ENCODE results near the gene C14orf132.
A peak's percentile ranks its signal among the peaks of the same experiment; 100 is the strongest.

Gene C14orf132

GRCh38 chr14:96083667-96084320, 44.6 kb downstream of the C14orf132 start:
- Histone ChIP-seq H3K4me3 (ENCODE audit: low read length) (no peak overlapping the region), H2AK5ac (ENCODE audit: low read length) (no peak overlapping the region), H2BK15ac (replicated peaks; ENCODE audit: low read depth) (no peak overlapping the region), H3K56ac (ENCODE audit: low read length) (no peak overlapping the region), H3K79me2 (ENCODE audit: control insufficient read depth, insufficient read depth, low read length) (no peaks in the 10 kb centered on the region), H3K27ac (ENCODE audit: low read depth, low read length) (no peak overlapping the region), H3K79me1 (ENCODE audit: low read length) (peaks cover 1% of the 10 kb centered on the region), H2BK120ac (ENCODE audit: low read depth, low read length) (no peak overlapping the region), H3K4me2 (ENCODE audit: low read length) (no peak overlapping the region), H3K36me3 (ENCODE audit: control insufficient read depth, insufficient read depth, low read length) (peaks cover 1% of the 10 kb centered on the region), H3K27me3 (ENCODE audit: insufficient read depth, low read length, poor library complexity) (no peaks in the 10 kb centered on the region), H3K4ac (ENCODE audit: low read depth, low read length) (no peak overlapping the region), H3K23ac (ENCODE audit: low read length) (no peak overlapping the region), H3K4me1 (ENCODE audit: control insufficient read depth, low read depth, low read length) (no peaks in the 10 kb centered on the region), H2BK5ac (ENCODE audit: low read length) (no peak overlapping the region), H3K18ac (ENCODE audit: low read length) (no peak overlapping the region), H4K5ac (ENCODE audit: low read length) (no peak overlapping the region), H3K9ac (ENCODE audit: low read length) (no peak overlapping the region), H4K8ac (ENCODE audit: low read depth, low read length) (no peak overlapping the region)
- WGBS (ENCODE audit: extremely low coverage, insufficient coverage, low lambda C conversion rate): no CpG with 5 or more reads among the region's 10 CpGs
- DNase-seq: no peak

DNA sequence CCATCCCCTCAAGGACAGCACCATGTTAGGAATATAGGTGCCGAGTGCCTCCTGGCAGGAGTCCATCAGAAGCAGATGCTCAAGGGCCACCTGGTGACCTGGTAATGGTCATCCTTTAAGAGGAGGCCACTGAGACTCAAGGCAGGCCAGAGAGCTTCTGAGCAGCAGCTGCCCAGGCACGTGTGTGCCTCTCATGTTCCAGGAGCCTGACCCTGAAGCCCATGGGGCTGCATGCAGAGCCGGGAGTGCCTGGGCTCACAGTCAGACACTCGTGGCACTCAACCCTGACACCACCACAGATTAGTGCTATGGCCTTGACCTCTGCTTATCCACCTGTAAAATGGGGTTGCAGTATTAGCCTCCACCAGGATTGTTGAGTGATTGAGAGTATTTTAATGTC, 45.6 kb downstream of the C14orf132 start:
- Histone ChIP-seq H3K9ac (ENCODE audit: low read length) (no peak overlapping the region), H3K4me1 (ENCODE audit: control insufficient read depth, low read depth, low read length) (no peaks in the 10 kb centered on the region), H3K56ac (ENCODE audit: low read length) (no peak overlapping the region), H3K27me3 (ENCODE audit: insufficient read depth, low read length, poor library complexity) (no peaks in the 10 kb centered on the region), H3K27ac (ENCODE audit: low read depth, low read length) (no peak overlapping the region), H3K79me1 (ENCODE audit: low read length) (peaks cover 1% of the 10 kb centered on the region), H2AK5ac (ENCODE audit: low read length) (no peak overlapping the region), H2BK15ac (replicated peaks; ENCODE audit: low read depth) (no peak overlapping the region), H3K4me3 (ENCODE audit: low read length) (no peak overlapping the region), H2BK5ac (ENCODE audit: low read length) (no peak overlapping the region), H3K4ac (ENCODE audit: low read depth, low read length) (no peak overlapping the region), H3K23ac (ENCODE audit: low read length) (no peak overlapping the region), H3K18ac (ENCODE audit: low read length) (no peak overlapping the region), H4K8ac (ENCODE audit: low read depth, low read length) (no peak overlapping the region), H3K79me2 (ENCODE audit: control insufficient read depth, insufficient read depth, low read length) (no peaks in the 10 kb centered on the region), H4K5ac (ENCODE audit: low read length) (no peak overlapping the region), H3K4me2 (ENCODE audit: low read length) (no peak overlapping the region), H2BK120ac (ENCODE audit: low read depth, low read length) (no peak overlapping the region), H3K36me3 (ENCODE audit: control insufficient read depth, insufficient read depth, low read length) (peaks cover 1% of the 10 kb centered on the region)
- no peak for DNase-seq
- WGBS (ENCODE audit: extremely low coverage, insufficient coverage, low lambda C conversion rate): no CpG with 5 or more reads among the region's 4 CpGs

- Histone ChIP-seq H4K5ac (ENCODE audit: low read length) (no peak overlapping the region), H3K9ac (ENCODE audit: low read length) (no peak overlapping the region), H3K27ac (ENCODE audit: low read depth, low read length) (no peak overlapping the region), H3K36me3 (ENCODE audit: control insufficient read depth, insufficient read depth, low read length) (peaks cover 1% of the 10 kb centered on the region), H3K18ac (ENCODE audit: low read length) (no peak overlapping the region), H2BK120ac (ENCODE audit: low read depth, low read length) (no peak overlapping the region), H3K56ac (ENCODE audit: low read length) (no peak overlapping the region), H2BK15ac (replicated peaks; ENCODE audit: low read depth) (no peak overlapping the region), H3K4me2 (ENCODE audit: low read length) (no peak overlapping the region), H3K23ac (ENCODE audit: low read length) (no peak overlapping the region), H3K4me1 (ENCODE audit: control insufficient read depth, low read depth, low read length) (no peaks in the 10 kb centered on the region), H3K4ac (ENCODE audit: low read depth, low read length) (no peak overlapping the region), H3K4me3 (ENCODE audit: low read length) (no peak overlapping the region), H2BK5ac (ENCODE audit: low read length) (no peak overlapping the region), H3K79me2 (ENCODE audit: control insufficient read depth, insufficient read depth, low read length) (no peaks in the 10 kb centered on the region), H3K79me1 (ENCODE audit: low read length) (no peaks in the 10 kb centered on the region), H2AK5ac (ENCODE audit: low read length) (no peak overlapping the region), H3K27me3 (ENCODE audit: insufficient read depth, low read length, poor library complexity) (no peaks in the 10 kb centered on the region), H4K8ac (ENCODE audit: low read depth, low read length) (no peak overlapping the region)
- WGBS (ENCODE audit: extremely low coverage, insufficient coverage, low lambda C conversion rate): no CpG with 5 or more reads among the region's 8 CpGs
- DNase-seq: no peak
These were observed 46.2 kb downstream of the C14orf132 start for GRCh38 chr14:96085369-96085768.

GRCh38 chr14:96086032-96086431, 46.9 kb downstream of the C14orf132 start:
- no peaks in the 10 kb centered on the region for H3K4me1 ChIP-seq (ENCODE audit: control insufficient read depth, low read depth, low read length)
- no peak overlapping the region for H2BK15ac ChIP-seq (replicated peaks; ENCODE audit: low read depth)
- H4K8ac ChIP-seq (ENCODE audit: low read depth, low read length): no peak overlapping the region
- no peaks in the 10 kb centered on the region for H3K79me2 ChIP-seq (ENCODE audit: control insufficient read depth, insufficient read depth, low read length)
- H3K18ac ChIP-seq (ENCODE audit: low read length): no peak overlapping the region
- no CpG with 5 or more reads among the region's 3 CpGs for WGBS (ENCODE audit: extremely low coverage, insufficient coverage, low lambda C conversion rate)
- H3K36me3 ChIP-seq (ENCODE audit: control insufficient read depth, insufficient read depth, low read length): peaks cover 1% of the 10 kb centered on the region
- H4K5ac ChIP-seq (ENCODE audit: low read length): no peak overlapping the region
- peak; percentile 55 for DNase-seq
- no peak overlapping the region for H3K23ac ChIP-seq (ENCODE audit: low read length)
- H2BK120ac ChIP-seq (ENCODE audit: low read depth, low read length): no peak overlapping the region
- H2AK5ac ChIP-seq (ENCODE audit: low read length): no peak overlapping the region
- H3K27ac ChIP-seq (ENCODE audit: low read depth, low read length): no peak overlapping the region
- H3K27me3 ChIP-seq (ENCODE audit: insufficient read depth, low read length, poor library complexity): no peaks in the 10 kb centered on the region
- H3K9ac ChIP-seq (ENCODE audit: low read length): no peak overlapping the region
- H2BK5ac ChIP-seq (ENCODE audit: low read length): no peak overlapping the region
- H3K4me2 ChIP-seq (ENCODE audit: low read length): no peak overlapping the region
- no peak overlapping the region for H3K56ac ChIP-seq (ENCODE audit: low read length)
- no peak overlapping the region for H3K4ac ChIP-seq (ENCODE audit: low read depth, low read length)
- H3K79me1 ChIP-seq (ENCODE audit: low read length): no peaks in the 10 kb centered on the region
- H3K4me3 ChIP-seq (ENCODE audit: low read length): no peak overlapping the region

- H2BK5ac ChIP-seq (ENCODE audit: low read length): no peak overlapping the region
- H3K36me3 ChIP-seq (ENCODE audit: control insufficient read depth, insufficient read depth, low read length): peaks cover 1% of the 10 kb centered on the region
- H2BK120ac ChIP-seq (ENCODE audit: low read depth, low read length): no peak overlapping the region
- no peak overlapping the region for H3K27ac ChIP-seq (ENCODE audit: low read depth, low read length)
- H3K79me1 ChIP-seq (ENCODE audit: low read length): no peaks in the 10 kb centered on the region
- H3K4me1 ChIP-seq (ENCODE audit: control insufficient read depth, low read depth, low read length): no peaks in the 10 kb centered on the region
- WGBS (ENCODE audit: extremely low coverage, insufficient coverage, low lambda C conversion rate): no CpG with 5 or more reads among the region's 18 CpGs
- H3K27me3 ChIP-seq (ENCODE audit: insufficient read depth, low read length, poor library complexity): no peaks in the 10 kb centered on the region
- no peak overlapping the region for H3K18ac ChIP-seq (ENCODE audit: low read length)
- H4K8ac ChIP-seq (ENCODE audit: low read depth, low read length): no peak overlapping the region
- no peak for DNase-seq
- no peak overlapping the region for H2BK15ac ChIP-seq (replicated peaks; ENCODE audit: low read depth)
- no peak overlapping the region for H3K9ac ChIP-seq (ENCODE audit: low read length)
- H3K4me2 ChIP-seq (ENCODE audit: low read length): no peak overlapping the region
- no peak overlapping the region for H3K4me3 ChIP-seq (ENCODE audit: low read length)
- H3K4ac ChIP-seq (ENCODE audit: low read depth, low read length): no peak overlapping the region
- H3K23ac ChIP-seq (ENCODE audit: low read length): no peak overlapping the region
- H3K79me2 ChIP-seq (ENCODE audit: control insufficient read depth, insufficient read depth, low read length): no peaks in the 10 kb centered on the region
- H4K5ac ChIP-seq (ENCODE audit: low read length): no peak overlapping the region
- no peak overlapping the region for H3K56ac ChIP-seq (ENCODE audit: low read length)
- no peak overlapping the region for H2AK5ac ChIP-seq (ENCODE audit: low read length)
These were observed 47.5 kb downstream of the C14orf132 start for GRCh38 chr14:96086574-96087077.

DNA sequence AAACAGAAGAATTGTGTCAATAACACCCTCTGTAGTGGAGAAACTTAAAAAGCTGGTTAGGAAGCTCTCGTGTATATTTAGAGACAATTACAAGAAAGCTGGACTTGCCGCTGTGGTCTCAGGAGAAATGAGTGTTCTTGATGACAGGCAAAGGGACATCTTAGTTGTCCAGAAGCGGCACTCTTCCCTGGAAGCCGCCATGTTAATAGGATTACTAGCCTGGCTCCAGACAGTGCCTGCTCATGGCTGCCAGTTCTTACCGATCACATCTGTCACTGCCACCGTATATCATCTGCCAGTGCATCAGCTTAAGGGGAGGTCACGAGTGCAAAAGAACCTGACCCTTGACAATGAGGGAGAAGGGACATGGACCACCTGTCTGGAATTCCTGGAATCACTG, 48.9 kb downstream of the C14orf132 start:
- Histone ChIP-seq H3K4me2 (ENCODE audit: low read length) (no peak overlapping the region), H2BK15ac (replicated peaks; ENCODE audit: low read depth) (no peak overlapping the region), H2AK5ac (ENCODE audit: low read length) (no peak overlapping the region), H3K4me1 (ENCODE audit: control insufficient read depth, low read depth, low read length) (no peaks in the 10 kb centered on the region), H3K36me3 (ENCODE audit: control insufficient read depth, insufficient read depth, low read length) (peaks cover 1% of the 10 kb centered on the region), H3K9ac (ENCODE audit: low read length) (no peak overlapping the region), H3K23ac (ENCODE audit: low read length) (no peak overlapping the region), H3K56ac (ENCODE audit: low read length) (no peak overlapping the region), H3K4me3 (ENCODE audit: low read length) (no peak overlapping the region), H2BK120ac (ENCODE audit: low read depth, low read length) (no peak overlapping the region), H3K27ac (ENCODE audit: low read depth, low read length) (no peak overlapping the region), H4K8ac (ENCODE audit: low read depth, low read length) (no peak overlapping the region), H3K27me3 (ENCODE audit: insufficient read depth, low read length, poor library complexity) (no peaks in the 10 kb centered on the region), H3K4ac (ENCODE audit: low read depth, low read length) (no peak overlapping the region), H2BK5ac (ENCODE audit: low read length) (no peak overlapping the region), H4K5ac (ENCODE audit: low read length) (no peak overlapping the region), H3K79me2 (ENCODE audit: control insufficient read depth, insufficient read depth, low read length) (no peaks in the 10 kb centered on the region), H3K79me1 (ENCODE audit: low read length) (no peaks in the 10 kb centered on the region), H3K18ac (ENCODE audit: low read length) (no peak overlapping the region)
- no peak for DNase-seq
- no CpG with 5 or more reads among the region's 7 CpGs for WGBS (ENCODE audit: extremely low coverage, insufficient coverage, low lambda C conversion rate)

All from mesendoderm (in vitro differentiated cells).